Measurements from ENCODE around the gene YWHAE.

GRCh38 chr17:1391577-1391976, 8.4 kb downstream of the YWHAE start:
- TF ChIP-seq CTCF (IDR thresholded peaks at IDR 0.05; ENCODE audit: low read length) (no peak), EZH2 (IDR thresholded peaks at IDR 0.05; ENCODE audit: borderline replicate concordance, low read length) (no peak)

Data from OCI-LY1 (cell line).